Chondrocyte (in vitro differentiated cells): ENCODE measurements around the gene INPP5F. TPM values are rescaled to one million over a fixed set of nuclear protein-coding genes. Genes with fewer than 3 reads are reported as not detected.
A peak's percentile ranks its signal among the peaks of the same experiment; 100 is the strongest.

ENCODE experiments used
- DNase-seq: peaks from one replicate; pipeline ENCODE4 v3.0.0; 2021; ENCODE audit warnings: mixed read lengths, low spot score
- H3K27ac Mint-ChIP-seq: one replicate; pipeline ENCODE4 v1.8.0; 2021; ENCODE audit warnings: mild to moderate bottlenecking, moderate library complexity, mixed read lengths; ENCODE audit not compliant: unreplicated experiment
- H3K27me3 Mint-ChIP-seq: 2 replicates; pipeline ENCODE4 v1.8.0; 2021; ENCODE audit warnings: low read depth, mixed read lengths
- H3K36me3 Mint-ChIP-seq: 2 replicates; pipeline ENCODE4 v1.8.0; 2021; ENCODE audit warnings: low read depth, mixed read lengths
- H3K4me1 Mint-ChIP-seq: 2 replicates; pipeline ENCODE4 v1.8.0; 2021; ENCODE audit warnings: low read depth, mild to moderate bottlenecking, mixed read lengths
- H3K4me3 Mint-ChIP-seq: one replicate; pipeline ENCODE4 v1.8.0; 2021; ENCODE audit warnings: mild to moderate bottlenecking, moderate library complexity, mixed read lengths; ENCODE audit not compliant: unreplicated experiment
- H3K9me3 Mint-ChIP-seq: 2 replicates; pipeline ENCODE4 v1.8.0; 2021; ENCODE audit warnings: low read depth, mixed read lengths
- total RNA-seq: library from RNA; stranded (reverse); gene quantifications from 3 replicates; pipeline ENCODE4 v1.2.1, GENCODE V29; 2021
- TF ChIP-seq, protein P1 (sequence below): fragments of 200-600 bp; sonication (generic); IDR thresholded peaks from 2 replicates; pipeline ENCODE4 v1.5.0; 2021; ENCODE audit warnings: antibody characterized with exemption, mild to moderate bottlenecking, moderate library complexity

The INPP5F gene
- total RNA-seq, 1 donor from 2014 or later = 56.4 TPM

DNA sequence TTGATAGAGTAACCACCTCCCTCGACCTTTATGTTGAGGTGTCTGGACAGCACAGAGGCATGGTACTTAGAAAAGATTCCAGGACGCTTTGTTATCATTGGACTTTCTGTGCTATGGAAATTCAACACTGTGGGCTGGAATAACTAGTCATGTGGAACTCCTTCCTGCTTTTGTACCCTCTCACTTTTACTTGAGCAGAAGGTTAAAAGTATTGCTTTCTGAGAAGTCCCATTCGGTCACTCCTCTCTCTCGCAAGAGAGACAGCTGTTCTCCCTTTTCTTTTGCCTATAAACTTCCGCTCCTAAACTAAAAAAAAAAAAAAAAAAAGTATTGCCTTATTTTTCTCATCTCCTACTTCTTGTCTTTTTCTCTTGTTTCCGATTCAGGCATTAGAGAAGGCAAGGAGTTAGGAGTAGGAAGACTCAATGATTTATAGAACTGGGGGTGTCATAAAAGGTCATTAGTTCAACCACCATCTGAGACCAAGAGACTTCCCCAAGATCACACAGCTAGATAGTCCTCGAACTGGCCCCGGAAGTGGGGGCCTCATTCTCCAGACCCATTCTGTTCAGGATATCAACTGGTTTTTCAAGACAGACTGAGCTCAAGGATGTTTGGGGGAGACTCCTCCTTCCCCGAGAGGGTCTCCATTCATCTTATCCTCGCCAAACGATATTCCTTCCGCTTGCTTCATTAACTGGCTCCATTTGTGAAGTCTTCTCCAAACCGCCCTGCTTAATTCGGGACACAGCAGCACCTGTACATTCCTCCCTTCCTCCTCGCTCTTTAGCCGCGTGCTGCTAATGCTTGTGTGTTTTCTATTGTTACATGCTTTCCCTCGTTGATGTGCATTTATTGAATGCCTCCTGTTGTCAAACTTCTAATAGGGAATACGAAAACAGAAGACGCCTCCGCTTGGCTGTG lies 995 bp upstream of the INPP5F start:
- H3K27ac Mint-ChIP-seq = peak overlapping the region; percentile 66
- H3K36me3 Mint-ChIP-seq = no peaks in the 10 kb centered on the region
- no peak for DNase-seq
- TF ChIP-seq, protein P1, sequence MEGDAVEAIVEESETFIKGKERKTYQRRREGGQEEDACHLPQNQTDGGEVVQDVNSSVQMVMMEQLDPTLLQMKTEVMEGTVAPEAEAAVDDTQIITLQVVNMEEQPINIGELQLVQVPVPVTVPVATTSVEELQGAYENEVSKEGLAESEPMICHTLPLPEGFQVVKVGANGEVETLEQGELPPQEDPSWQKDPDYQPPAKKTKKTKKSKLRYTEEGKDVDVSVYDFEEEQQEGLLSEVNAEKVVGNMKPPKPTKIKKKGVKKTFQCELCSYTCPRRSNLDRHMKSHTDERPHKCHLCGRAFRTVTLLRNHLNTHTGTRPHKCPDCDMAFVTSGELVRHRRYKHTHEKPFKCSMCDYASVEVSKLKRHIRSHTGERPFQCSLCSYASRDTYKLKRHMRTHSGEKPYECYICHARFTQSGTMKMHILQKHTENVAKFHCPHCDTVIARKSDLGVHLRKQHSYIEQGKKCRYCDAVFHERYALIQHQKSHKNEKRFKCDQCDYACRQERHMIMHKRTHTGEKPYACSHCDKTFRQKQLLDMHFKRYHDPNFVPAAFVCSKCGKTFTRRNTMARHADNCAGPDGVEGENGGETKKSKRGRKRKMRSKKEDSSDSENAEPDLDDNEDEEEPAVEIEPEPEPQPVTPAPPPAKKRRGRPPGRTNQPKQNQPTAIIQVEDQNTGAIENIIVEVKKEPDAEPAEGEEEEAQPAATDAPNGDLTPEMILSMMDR = no peak
- no peaks in the 10 kb centered on the region for H3K27me3 Mint-ChIP-seq
- H3K4me1 Mint-ChIP-seq = peaks cover 34% of the 10 kb centered on the region
- H3K9me3 Mint-ChIP-seq = no peaks in the 10 kb centered on the region
- H3K4me3 Mint-ChIP-seq = peak overlapping the region; percentile 69

DNA sequence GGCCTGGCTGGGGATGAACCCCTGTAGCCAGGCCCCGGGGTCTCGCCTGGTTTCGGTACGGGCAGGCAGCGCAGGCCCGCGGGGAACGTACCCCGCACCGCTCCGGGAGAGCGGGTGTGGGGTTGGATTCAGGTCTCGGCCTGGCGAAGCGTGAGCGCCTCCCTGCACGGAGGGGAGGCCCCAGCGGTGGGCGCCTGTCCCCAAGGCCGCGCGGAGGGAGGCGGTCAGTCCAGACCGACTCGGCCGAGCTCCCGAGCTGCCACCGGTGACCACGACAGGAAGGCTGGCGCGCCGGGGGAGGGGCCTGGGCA lies 378 bp upstream of the INPP5F start:
- no peaks in the 10 kb centered on the region for H3K27me3 Mint-ChIP-seq
- peaks cover 34% of the 10 kb centered on the region for H3K4me1 Mint-ChIP-seq
- H3K27ac Mint-ChIP-seq = peak overlapping the region; percentile 66
- H3K9me3 Mint-ChIP-seq = no peaks in the 10 kb centered on the region
- no peaks in the 10 kb centered on the region for H3K36me3 Mint-ChIP-seq
- TF ChIP-seq, protein P1 = no peak
- no peak for DNase-seq
- H3K4me3 Mint-ChIP-seq = peak overlapping the region; percentile 69

DNA sequence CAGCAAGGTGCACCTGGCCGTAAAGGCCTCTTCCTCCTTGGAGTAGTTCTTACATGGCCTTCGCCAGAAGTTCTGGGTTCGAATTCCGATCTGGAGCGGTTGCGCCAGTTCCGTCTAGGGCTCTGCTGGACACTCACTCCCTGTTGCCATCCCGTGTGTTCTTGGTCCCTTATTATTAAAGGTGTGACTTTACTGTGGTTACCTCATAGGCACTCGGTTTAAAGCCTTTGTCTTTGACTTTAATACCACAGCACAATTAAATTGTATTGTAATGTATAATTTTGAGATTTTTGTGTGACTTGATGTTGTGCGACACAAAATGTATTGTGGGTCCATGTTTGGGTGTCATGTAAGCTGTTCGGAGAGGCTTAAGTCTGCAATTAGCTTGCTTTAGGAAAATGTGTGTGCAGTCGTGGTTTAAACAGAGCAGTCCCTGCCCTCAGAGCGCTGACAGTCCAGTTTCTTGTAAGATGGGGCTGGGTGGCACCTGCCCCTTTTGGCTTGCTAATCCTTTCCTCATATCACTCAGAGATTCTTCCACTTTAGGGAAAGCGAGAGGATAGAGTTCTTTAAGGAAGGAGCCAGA lies 919 bp downstream of the INPP5F start:
- Mint-ChIP-seq H3K4me3 (peak overlapping the region; percentile 80), H3K27ac (peak overlapping the region; percentile 54), H3K36me3 (no peaks in the 10 kb centered on the region), H3K4me1 (peaks cover 34% of the 10 kb centered on the region), H3K27me3 (no peaks in the 10 kb centered on the region), H3K9me3 (no peaks in the 10 kb centered on the region)
- DNase-seq = no peak
- TF ChIP-seq, protein P1 = no peak

DNA sequence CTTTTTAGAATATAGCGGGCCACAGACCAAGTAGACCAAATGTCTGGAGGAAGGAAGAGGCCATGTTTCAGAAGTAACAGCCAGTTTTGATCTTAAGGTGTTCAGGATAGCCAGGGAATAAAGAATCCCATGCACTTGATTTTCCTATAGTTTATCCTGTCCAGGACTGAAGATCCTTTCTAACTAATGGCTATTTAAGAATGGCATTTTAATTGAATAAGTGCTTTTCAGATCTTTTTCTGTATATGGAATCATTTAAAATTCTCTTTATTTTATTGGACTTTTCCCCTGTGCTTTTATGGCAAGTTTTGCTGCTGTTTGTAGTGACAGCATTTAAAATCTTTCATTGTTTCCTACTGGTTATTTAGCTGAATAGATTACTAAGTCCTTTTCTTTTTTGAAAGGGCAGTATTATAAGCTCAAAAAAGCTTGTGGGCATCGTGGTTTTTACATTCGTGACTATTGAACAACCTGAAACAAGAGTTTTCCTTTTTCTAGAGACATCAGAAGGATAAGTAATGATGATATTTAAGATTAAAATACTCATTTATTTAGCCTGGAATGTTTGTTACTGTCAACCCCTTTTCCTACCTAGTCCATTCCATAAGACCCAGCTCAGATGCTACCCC lies 2.4 kb downstream of the INPP5F start:
- TF ChIP-seq, protein P1 = no peak
- no peak overlapping the region for H3K4me3 Mint-ChIP-seq
- DNase-seq = no peak
- H3K27me3 Mint-ChIP-seq = no peaks in the 10 kb centered on the region
- H3K4me1 Mint-ChIP-seq = peaks cover 34% of the 10 kb centered on the region
- no peak overlapping the region for H3K27ac Mint-ChIP-seq
- no peaks in the 10 kb centered on the region for H3K9me3 Mint-ChIP-seq
- no peaks in the 10 kb centered on the region for H3K36me3 Mint-ChIP-seq
